Kidney (tissue), 14 donors: ENCODE results near the gene IQCN. TPM values are rescaled to one million over a fixed set of nuclear protein-coding genes. Genes with fewer than 3 reads are reported as not detected.

ENCODE experiments used
- DNase-seq, 5 donors: peaks; one replicate each; pipeline ENCODE4 v3.0.0-alpha.2; 2013 to 2020
- FAIRE-seq: peaks from 2 replicates; lab custom pipeline; 2012; peaks lifted over from hg19 to GRCh38; lab: Jason Lieb, UNC
- H3K27ac ChIP-seq, 2 donors: one replicate each; pipeline ENCODE4 v1.7.0; 2013; ENCODE audit warnings: low read depth in 2 of 2, low read length in 2 of 2, inconsistent platforms in 1 of 2
- H3K27me3 ChIP-seq: one replicate; pipeline ENCODE4 v1.7.1; 2013; ENCODE audit warnings: low read length, inconsistent platforms; ENCODE audit not compliant: control insufficient read depth, insufficient read depth
- H3K36me3 ChIP-seq, 3 donors: one replicate each; pipeline versions ENCODE4 v1.7.0 to v1.7.1; 2013; ENCODE audit warnings: low read length in 3 of 3, control low read depth in 1 of 3, inconsistent platforms in 1 of 3; ENCODE audit not compliant: insufficient read depth in 3 of 3, control insufficient read depth in 2 of 3
- H3K4me1 ChIP-seq, 3 donors: one replicate each; pipeline versions ENCODE4 v1.7.0 to v1.7.1; 2013; ENCODE audit warnings: low read length in 3 of 3, inconsistent platforms in 1 of 3, low read depth in 1 of 3; ENCODE audit not compliant: control insufficient read depth in 2 of 3, insufficient read depth in 2 of 3
- H3K4me3 ChIP-seq, 3 donors: one replicate each; pipeline versions ENCODE4 v1.7.0 to v1.8.1; 2013; ENCODE audit warnings: low read length in 3 of 3, control low read depth in 1 of 3, inconsistent platforms in 1 of 3
- H3K9ac ChIP-seq, 3 donors: one replicate each; pipeline versions ENCODE4 v1.7.0 to v1.7.1; 2013; ENCODE audit warnings: low read length in 3 of 3, control low read depth in 1 of 3, inconsistent platforms in 1 of 3
- H3K9me3 ChIP-seq, 3 donors: one replicate each; pipeline versions ENCODE4 v1.7.0 to v1.7.1; 2013; ENCODE audit warnings: low read length in 3 of 3, control low read depth in 1 of 3, inconsistent platforms in 1 of 3; ENCODE audit not compliant: control insufficient read depth in 2 of 3, insufficient read depth in 1 of 3
- CTCF ChIP-seq: IDR thresholded peaks from 3 replicates; pipeline ENCODE4 v1.5.1; 2012; ENCODE audit warnings: mild to moderate bottlenecking, moderate library complexity, borderline replicate concordance; ENCODE audit not compliant: insufficient read depth; ENCODE audit errors: extremely low read depth
- intact Hi-C: fragments of 100-400 bp; cut with DNase I; formaldehyde crosslinking; loops from one replicate; pipeline ENCODE4 v1.11.1; 2022
- polyA plus RNA-seq: library from polyadenylated mRNA; stranded (reverse); fragments of 350-450 nt; fragmentation: Illumina TruSeq; extraction: RNeasy Lipid Tissue Mini Kit (QIAGEN cat#74804); gene quantifications from one replicate; pipeline ENCODE4 v1.2.3, GENCODE V29; 2014; ENCODE audit warnings: low read depth, low replicate concordance; ENCODE audit not compliant: insufficient read depth
- total RNA-seq: library from RNA; stranded (reverse); fragmentation: NEBNext Ultra II Directional; extraction: Animal tissue kit (Norgen Biotek cat#: 25700); gene quantifications from one replicate; pipeline ENCODE4 v1.2.1, GENCODE V29; 2021
- donor health status: control.
- donor health status: control.
- donor health status: control.
- donor health status: control.
- donor health status: control.
- donor health status: DM: yes; HTN: yes; CAD: no.
- donor health status: Normal renal cell carcinoma (clear cell type).

IQCN gene
- total and polyA plus RNA-seq, 2 donors from 2014 or later = 0.82 to 6.3 TPM

GRCh38 chr19:18298601-18299000, 24.3 kb upstream of the IQCN start:
- Histone ChIP-seq H3K4me1 (peaks cover 0 to 15% (median under 1%) of the 10 kb centered on the region in 3 donors), H3K4me3 (no peak overlapping the region), H3K27ac (no peak overlapping the region), H3K9ac (no peak overlapping the region), H3K27me3 (no peaks in the 10 kb centered on the region), H3K36me3 (no peaks in the 10 kb centered on the region), H3K9me3 (no peaks in the 10 kb centered on the region)
- intact Hi-C loops = no loop called here
- no peak for TF ChIP-seq CTCF
- FAIRE-seq (no peak), DNase-seq (no peak)

GRCh38 chr19:18297308-18297707, 23.1 kb upstream of the IQCN start:
- Histone ChIP-seq H3K27ac (no peak overlapping the region), H3K4me3 (no peak overlapping the region), H3K27me3 (no peaks in the 10 kb centered on the region), H3K36me3 (no peaks in the 10 kb centered on the region), H3K9ac (no peak overlapping the region), H3K4me1 (peaks cover 0 to 13% (median 9%) of the 10 kb centered on the region in 3 donors), H3K9me3 (no peaks in the 10 kb centered on the region)
- intact Hi-C loops = no loop called here
- DNase-seq = peak in 1 of 5 donors; percentile 56
- TF ChIP-seq CTCF = no peak
- FAIRE-seq = no peak

- Histone ChIP-seq H3K27me3 (no peaks in the 10 kb centered on the region), H3K9me3 (no peaks in the 10 kb centered on the region), H3K4me3 (no peak overlapping the region), H3K9ac (no peak overlapping the region), H3K36me3 (no peaks in the 10 kb centered on the region), H3K27ac (no peak overlapping the region), H3K4me1 (peaks cover 0 to 9% (median 8%) of the 10 kb centered on the region in 3 donors)
- DNase-seq (peak in 1 of 5 donors; percentile 38), FAIRE-seq (no peak)
- intact Hi-C loops = no loop called here
- TF ChIP-seq CTCF = no peak
These were observed 20.8 kb upstream of the IQCN start for GRCh38 chr19:18295034-18295451.

- Histone ChIP-seq H3K4me3 (no peak overlapping the region), H3K36me3 (no peaks in the 10 kb centered on the region), H3K9ac (no peak overlapping the region), H3K4me1 (peaks cover 0 to 9% (median 8%) of the 10 kb centered on the region in 3 donors), H3K27me3 (no peaks in the 10 kb centered on the region), H3K9me3 (no peaks in the 10 kb centered on the region), H3K27ac (peak overlapping the region in 1 of 2 donors; percentile 17)
- DNase-seq (peak in 3 of 5 donors; percentile 47 to 91 (median 82)), FAIRE-seq (no peak)
- intact Hi-C loops = no loop called here
- no peak for TF ChIP-seq CTCF
These were observed 20.2 kb upstream of the IQCN start for GRCh38 chr19:18294467-18294864.
